Measurements from ENCODE around the gene TMEM86B. TPM values are rescaled to one million over a fixed set of nuclear protein-coding genes. Genes with fewer than 3 reads are reported as not detected.

The TMEM86B gene
- total RNA-seq, 6 experiments from 2014 or later = 8.8 to 22.2 (median 14.0) TPM

- Histone ChIP-seq H3K27me3 (no peaks in the 10 kb centered on the region), H3K36me3 (peaks cover 0 to 51% (median 20%) of the 10 kb centered on the region in 4 donors), H3K4me3 (no peak overlapping the region), H3K27ac (no peak overlapping the region), H3K4me1 (no peaks in the 10 kb centered on the region), H3K9me3 (no peaks in the 10 kb centered on the region)
- no peak for DNase-seq
- intact Hi-C loops (cut with DNase I) = no loop called here
- WGBS (ENCODE audit: insufficient coverage, low coverage, low lambda C conversion rate, missing lambda C conversion rate) = 100% methylated on average over 1 of the region's 23 CpGs
- no peak for ATAC-seq
- no peak for TF ChIP-seq CTCF (IDR thresholded peaks at IDR 0.05)
- no peak for TF ChIP-seq POLR2A (IDR thresholded peaks at IDR 0.05)
Observed at GRCh38 chr19:55245236-55245904, 16.8 kb upstream of the TMEM86B start.

- no peaks in the 10 kb centered on the region for H3K4me1 ChIP-seq
- WGBS (ENCODE audit: insufficient coverage, low coverage, low lambda C conversion rate, missing lambda C conversion rate) = 94% methylated on average over 5 of the region's 12 CpGs
- peaks cover 3 to 62% (median 25%) of the 10 kb centered on the region in 4 donors for H3K36me3 ChIP-seq
- intact Hi-C loops (cut with DNase I) = no loop called here
- no peaks in the 10 kb centered on the region for H3K27me3 ChIP-seq
- no peak overlapping the region for H3K4me3 ChIP-seq
- H3K9me3 ChIP-seq = no peaks in the 10 kb centered on the region
- DNase-seq (no peak), ATAC-seq (no peak)
- H3K27ac ChIP-seq = no peak overlapping the region
- no peak for TF ChIP-seq POLR2A (IDR thresholded peaks at IDR 0.05)
Observed at GRCh38 chr19:55244004-55244680, 15.6 kb upstream of the TMEM86B start.

GRCh38 chr19:55242517-55242916 lies 14.0 kb upstream of the TMEM86B start:
- ATAC-seq (no peak), DNase-seq (no peak)
- no peak overlapping the region for H3K4me3 ChIP-seq
- no peaks in the 10 kb centered on the region for H3K9me3 ChIP-seq
- intact Hi-C loops (cut with DNase I) = no loop called here
- H3K27ac ChIP-seq = no peak overlapping the region
- H3K27me3 ChIP-seq = no peaks in the 10 kb centered on the region
- H3K4me1 ChIP-seq = no peaks in the 10 kb centered on the region
- no peak for TF ChIP-seq POLR2A (IDR thresholded peaks at IDR 0.05)
- no peak for TF ChIP-seq CTCF (IDR thresholded peaks at IDR 0.05)
- 88% methylated on average over 6 of the region's 7 CpGs for WGBS (ENCODE audit: insufficient coverage, low coverage, low lambda C conversion rate, missing lambda C conversion rate)
- H3K36me3 ChIP-seq = peaks cover 7 to 78% (median 35%) of the 10 kb centered on the region in 4 donors

GRCh38 chr19:55241935-55242464 lies 13.4 kb upstream of the TMEM86B start:
- intact Hi-C loops (cut with DNase I) = no loop called here
- Histone ChIP-seq H3K27ac (no peak overlapping the region), H3K36me3 (peaks cover 7 to 83% (median 37%) of the 10 kb centered on the region in 4 donors), H3K4me1 (no peaks in the 10 kb centered on the region), H3K4me3 (no peak overlapping the region), H3K27me3 (no peaks in the 10 kb centered on the region), H3K9me3 (no peaks in the 10 kb centered on the region)
- no CpG with 5 or more reads among the region's 16 CpGs for WGBS (ENCODE audit: insufficient coverage, low coverage, low lambda C conversion rate, missing lambda C conversion rate)
- no peak for DNase-seq
- ATAC-seq = no peak
- TF ChIP-seq CTCF (IDR thresholded peaks at IDR 0.05) (no peak), POLR2A (IDR thresholded peaks at IDR 0.05) (no peak)

All from right lobe of liver (tissue), 6 donors.